DOHH2 (cell line): ENCODE measurements around the gene RNF169.

ENCODE experiments used
- EZH2phosphoT487 ChIP-seq: fragments of 200-600 bp; sonication (generic); IDR thresholded peaks from 2 replicates; pipeline ENCODE4 v1.6.1; 2017; ENCODE audit warnings: borderline replicate concordance, mild to moderate bottlenecking, antibody characterized with exemption, low read length, moderate library complexity, mixed read lengths
- TF ChIP-seq, protein P1 (sequence below): fragments of 200-600 bp; sonication (generic); IDR thresholded peaks from one replicate; pipeline ENCODE4 v1.5.1; 2014; ENCODE audit warnings: antibody characterized with exemption, mild to moderate bottlenecking, low read depth, low read length; ENCODE audit not compliant: poor library complexity, severe bottlenecking

DNA sequence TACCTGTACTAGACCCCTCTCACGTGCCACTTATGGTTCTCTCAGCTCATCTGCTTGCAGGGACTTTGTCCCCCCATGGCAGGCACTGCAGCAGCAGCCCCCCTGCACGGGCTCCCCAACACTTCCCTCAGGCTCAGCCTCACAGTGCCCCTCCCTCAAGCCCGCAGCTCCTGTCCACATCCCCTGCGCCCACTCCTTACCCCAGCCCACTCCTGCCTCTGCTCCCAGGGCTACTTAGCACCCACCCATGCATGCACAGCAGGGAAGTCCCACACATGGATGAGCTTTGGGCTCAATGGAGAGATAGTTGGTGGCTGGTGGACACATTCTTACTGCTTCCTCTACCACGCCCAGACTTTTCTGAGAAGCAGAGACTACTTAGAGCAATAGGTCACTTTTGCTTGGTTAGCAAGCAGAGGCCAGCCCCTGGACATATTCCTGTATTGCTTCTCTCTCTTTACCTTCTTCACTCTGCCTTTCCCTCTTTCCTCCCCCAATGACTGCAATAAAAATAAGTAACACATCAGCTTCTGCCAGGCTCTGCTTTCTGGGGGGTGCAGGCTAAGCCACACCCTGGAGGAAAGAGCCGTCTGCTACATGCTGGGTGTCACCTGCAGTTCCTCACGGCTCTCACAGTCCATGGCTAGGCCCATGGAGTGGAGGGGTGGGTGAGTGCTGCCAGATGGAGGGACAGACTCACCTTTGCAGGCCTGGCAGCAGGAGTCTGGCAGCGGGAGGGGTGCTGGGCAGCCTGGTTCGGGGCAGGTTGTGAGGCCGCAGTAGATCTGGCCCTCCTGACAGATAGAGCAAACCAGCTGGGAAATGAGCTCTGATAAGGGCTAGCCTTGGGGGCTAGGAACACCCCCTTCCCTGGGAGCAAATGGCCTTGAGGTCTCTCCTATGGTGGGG is 40.8 kb upstream of the RNF169 start:
- no peak for TF ChIP-seq EZH2phosphoT487
- TF ChIP-seq, protein P1, sequence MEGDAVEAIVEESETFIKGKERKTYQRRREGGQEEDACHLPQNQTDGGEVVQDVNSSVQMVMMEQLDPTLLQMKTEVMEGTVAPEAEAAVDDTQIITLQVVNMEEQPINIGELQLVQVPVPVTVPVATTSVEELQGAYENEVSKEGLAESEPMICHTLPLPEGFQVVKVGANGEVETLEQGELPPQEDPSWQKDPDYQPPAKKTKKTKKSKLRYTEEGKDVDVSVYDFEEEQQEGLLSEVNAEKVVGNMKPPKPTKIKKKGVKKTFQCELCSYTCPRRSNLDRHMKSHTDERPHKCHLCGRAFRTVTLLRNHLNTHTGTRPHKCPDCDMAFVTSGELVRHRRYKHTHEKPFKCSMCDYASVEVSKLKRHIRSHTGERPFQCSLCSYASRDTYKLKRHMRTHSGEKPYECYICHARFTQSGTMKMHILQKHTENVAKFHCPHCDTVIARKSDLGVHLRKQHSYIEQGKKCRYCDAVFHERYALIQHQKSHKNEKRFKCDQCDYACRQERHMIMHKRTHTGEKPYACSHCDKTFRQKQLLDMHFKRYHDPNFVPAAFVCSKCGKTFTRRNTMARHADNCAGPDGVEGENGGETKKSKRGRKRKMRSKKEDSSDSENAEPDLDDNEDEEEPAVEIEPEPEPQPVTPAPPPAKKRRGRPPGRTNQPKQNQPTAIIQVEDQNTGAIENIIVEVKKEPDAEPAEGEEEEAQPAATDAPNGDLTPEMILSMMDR: no peak
